ENCODE data around the gene ZBTB16.

The ZBTB16 gene

DNA sequence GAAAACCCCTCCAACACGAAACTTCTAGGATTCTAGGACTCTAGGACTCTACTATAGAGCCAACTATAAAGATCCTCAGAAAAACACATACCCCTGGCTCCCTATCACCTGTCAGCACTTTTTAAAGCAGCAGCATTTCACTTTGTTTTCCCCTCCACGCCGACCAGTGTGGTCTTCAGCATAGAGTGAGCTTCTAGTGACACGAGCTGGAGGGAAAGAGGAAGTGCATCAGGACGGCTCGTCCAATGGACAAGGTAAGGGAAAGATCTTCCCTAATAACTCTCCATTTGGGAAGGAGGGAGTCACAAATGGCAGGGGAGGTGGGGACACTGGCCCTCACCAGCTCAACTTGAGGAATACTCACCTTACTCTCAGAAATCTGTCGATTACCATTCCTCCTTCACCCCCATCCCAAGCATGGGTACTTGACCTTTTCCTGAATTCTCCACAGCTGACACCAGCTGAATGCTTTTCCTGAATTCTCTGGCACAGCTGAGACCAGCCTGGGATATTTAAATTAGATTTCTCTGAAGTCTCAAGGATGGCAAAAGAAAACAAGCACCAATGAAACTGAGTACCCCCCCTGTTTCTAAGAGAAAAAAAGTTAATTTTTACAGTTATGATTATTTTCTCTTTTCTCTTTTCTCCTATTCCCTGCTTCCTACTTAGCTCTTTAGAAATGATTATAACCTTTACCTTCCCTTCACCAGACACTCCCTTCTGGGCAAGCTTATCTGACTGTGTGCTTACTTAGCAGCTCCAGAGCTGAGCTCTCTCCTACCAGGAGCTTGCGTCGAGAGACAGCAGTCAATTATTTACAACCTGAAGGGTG is 203.4 kb downstream of the ZBTB16 start:
- Mint-ChIP-seq H3K9me3 (no peaks in the 10 kb centered on the region), H3K36me3 (ENCODE audit: insufficient read depth) (peaks cover 6% of the 10 kb centered on the region), H3K27me3 (no peaks in the 10 kb centered on the region), H3K4me1 (ENCODE audit: low read depth in 2 of 2) (peaks cover 0 to 9% of the 10 kb centered on the region in 2 donors), H3K27ac (no peak overlapping the region), H3K4me3 (no peak overlapping the region)
- DNase-seq: peak in 1 of 3 experiments; percentile 22
- ATAC-seq (replicated peaks): peak; percentile 45

DNA sequence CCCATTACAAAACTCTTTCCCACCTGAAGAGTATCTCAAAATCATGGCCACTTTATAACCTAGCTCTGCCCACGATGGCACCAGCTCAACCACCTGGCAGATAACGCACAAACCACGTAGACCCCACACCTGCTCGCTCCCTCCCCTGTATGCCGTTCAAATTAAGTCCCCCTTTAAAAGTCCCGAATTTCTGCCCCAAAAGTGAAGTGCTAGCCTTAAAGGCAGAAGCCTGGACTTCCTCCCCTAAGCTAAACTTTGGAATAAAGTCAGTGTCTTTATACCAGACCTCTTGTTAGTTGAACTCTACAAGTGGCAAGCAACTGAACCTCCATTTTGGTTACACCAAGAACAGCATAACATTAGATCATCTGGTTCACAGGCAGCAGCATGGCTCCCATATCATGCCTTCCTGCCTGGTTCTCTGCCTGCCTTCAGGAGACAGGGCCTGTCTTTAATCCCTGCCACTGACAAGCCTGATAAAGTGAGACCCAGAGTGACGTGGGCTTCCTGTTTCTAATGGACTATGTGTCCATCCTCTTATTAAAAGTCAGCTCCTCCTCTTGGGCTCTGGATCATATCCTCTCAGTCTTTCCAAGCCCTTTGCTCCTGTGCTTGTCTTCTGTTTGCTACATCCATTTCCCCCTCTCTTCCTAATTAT is 204.1 kb downstream of the ZBTB16 start:
- H3K27me3 Mint-ChIP-seq: no peaks in the 10 kb centered on the region
- ATAC-seq (replicated peaks): no peak

GRCh38 chr11:114264381-114264780 is 204.9 kb downstream of the ZBTB16 start:
- peaks cover 0 to 5% of the 10 kb centered on the region in 2 donors for H3K4me1 Mint-ChIP-seq (ENCODE audit: low read depth in 2 of 2)
- H3K27me3 Mint-ChIP-seq: peaks cover 4% of the 10 kb centered on the region in 2 donors
- H3K36me3 Mint-ChIP-seq (ENCODE audit: insufficient read depth): peaks cover 4% of the 10 kb centered on the region
- ATAC-seq (replicated peaks) (no peak), DNase-seq (no peak)
- H3K27ac Mint-ChIP-seq: no peak overlapping the region
- no peaks in the 10 kb centered on the region for H3K9me3 Mint-ChIP-seq
- H3K4me3 Mint-ChIP-seq: no peak overlapping the region

More for the DNA sequence above, 204.1 kb downstream of the ZBTB16 start:
- Mint-ChIP-seq H3K9me3 (no peaks in the 10 kb centered on the region), H3K4me3 (no peak overlapping the region), H3K36me3 (ENCODE audit: insufficient read depth) (peaks cover 6% of the 10 kb centered on the region), H3K4me1 (ENCODE audit: low read depth in 2 of 2) (peaks cover 0 to 9% of the 10 kb centered on the region in 2 donors), H3K27ac (no peak overlapping the region)
- DNase-seq: no peak

GRCh38 chr11:114265122-114265878 is 205.8 kb downstream of the ZBTB16 start:
- DNase-seq (no peak), ATAC-seq (replicated peaks) (no peak)
- H3K27ac Mint-ChIP-seq: no peak overlapping the region
- peaks cover 0 to 3% of the 10 kb centered on the region in 2 donors for H3K4me1 Mint-ChIP-seq (ENCODE audit: low read depth in 2 of 2)
- no peaks in the 10 kb centered on the region for H3K9me3 Mint-ChIP-seq
- H3K4me3 Mint-ChIP-seq: no peak overlapping the region
- no peaks in the 10 kb centered on the region for H3K36me3 Mint-ChIP-seq (ENCODE audit: insufficient read depth)
- peaks cover 10% of the 10 kb centered on the region in 2 donors for H3K27me3 Mint-ChIP-seq

- Mint-ChIP-seq H3K27ac (no peak overlapping the region), H3K4me3 (no peak overlapping the region), H3K9me3 (no peaks in the 10 kb centered on the region), H3K4me1 (ENCODE audit: low read depth in 2 of 2) (no peaks in the 10 kb centered on the region), H3K27me3 (peaks cover 43 to 47% of the 10 kb centered on the region in 2 donors), H3K36me3 (ENCODE audit: insufficient read depth) (no peaks in the 10 kb centered on the region)
- ATAC-seq (replicated peaks) (no peak), DNase-seq (no peak)
Observed at GRCh38 chr11:114269498-114269897, 210.0 kb downstream of the ZBTB16 start.

DNA sequence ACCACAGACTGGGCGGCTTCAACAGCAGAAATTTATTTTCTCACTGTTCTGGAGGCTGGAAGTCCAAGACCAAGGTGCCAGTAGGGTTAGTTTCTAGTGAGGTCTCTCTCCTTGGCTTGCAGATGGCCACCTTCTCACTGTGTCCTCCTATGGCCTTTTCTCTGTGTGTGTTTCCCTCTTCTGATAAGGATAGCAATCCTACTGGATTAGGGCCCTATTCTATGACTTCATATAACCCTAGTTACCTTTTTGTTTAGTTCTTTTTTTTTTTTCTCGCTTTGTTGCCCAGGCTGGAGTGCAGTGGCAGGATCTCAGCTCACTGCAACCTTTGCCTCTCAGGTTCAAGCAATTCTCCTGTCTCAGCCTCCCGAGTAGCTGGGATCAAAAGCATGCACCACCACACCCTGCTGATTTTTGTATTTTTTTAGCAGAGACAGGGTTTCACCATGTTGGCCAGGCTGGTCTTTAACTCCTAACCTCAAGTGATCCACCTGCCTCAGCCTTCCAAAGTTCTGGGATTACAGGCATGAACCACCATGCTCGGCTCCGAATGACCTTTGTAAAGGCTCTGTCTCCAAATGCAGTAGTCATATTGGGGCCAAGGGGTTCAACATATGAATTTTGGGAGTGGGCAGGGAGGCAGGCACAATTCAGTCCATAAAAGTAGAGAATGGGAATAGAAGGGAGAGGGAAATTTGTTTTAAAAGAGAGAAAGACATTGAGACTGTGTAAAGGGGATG is 211.2 kb downstream of the ZBTB16 start:
- peaks cover 51 to 55% of the 10 kb centered on the region in 2 donors for H3K27me3 Mint-ChIP-seq
- DNase-seq: no peak
- no peak overlapping the region for H3K27ac Mint-ChIP-seq

GRCh38 chr11:114271316-114271715 is 211.8 kb downstream of the ZBTB16 start:
- no peak overlapping the region for H3K4me3 Mint-ChIP-seq
- H3K36me3 Mint-ChIP-seq (ENCODE audit: insufficient read depth): no peaks in the 10 kb centered on the region
- DNase-seq (no peak), ATAC-seq (replicated peaks) (no peak)
- no peak overlapping the region for H3K27ac Mint-ChIP-seq
- H3K4me1 Mint-ChIP-seq (ENCODE audit: low read depth in 2 of 2): no peaks in the 10 kb centered on the region
- H3K9me3 Mint-ChIP-seq: no peaks in the 10 kb centered on the region
- peaks cover 55 to 56% of the 10 kb centered on the region in 2 donors for H3K27me3 Mint-ChIP-seq

More for the DNA sequence above, 211.2 kb downstream of the ZBTB16 start:
- Mint-ChIP-seq H3K36me3 (ENCODE audit: insufficient read depth) (no peaks in the 10 kb centered on the region), H3K4me1 (ENCODE audit: low read depth in 2 of 2) (no peaks in the 10 kb centered on the region), H3K9me3 (no peaks in the 10 kb centered on the region), H3K4me3 (no peak overlapping the region)
- ATAC-seq (replicated peaks): no peak

GRCh38 chr11:114272311-114272710 is 212.8 kb downstream of the ZBTB16 start:
- H3K27ac Mint-ChIP-seq: no peak overlapping the region
- H3K27me3 Mint-ChIP-seq: peaks cover 61% of the 10 kb centered on the region in 2 donors
- ATAC-seq (replicated peaks) (no peak), DNase-seq (no peak)
- H3K36me3 Mint-ChIP-seq (ENCODE audit: insufficient read depth): no peaks in the 10 kb centered on the region
- no peaks in the 10 kb centered on the region for H3K4me1 Mint-ChIP-seq (ENCODE audit: low read depth in 2 of 2)
- H3K4me3 Mint-ChIP-seq: no peak overlapping the region
- H3K9me3 Mint-ChIP-seq: no peaks in the 10 kb centered on the region

DNA sequence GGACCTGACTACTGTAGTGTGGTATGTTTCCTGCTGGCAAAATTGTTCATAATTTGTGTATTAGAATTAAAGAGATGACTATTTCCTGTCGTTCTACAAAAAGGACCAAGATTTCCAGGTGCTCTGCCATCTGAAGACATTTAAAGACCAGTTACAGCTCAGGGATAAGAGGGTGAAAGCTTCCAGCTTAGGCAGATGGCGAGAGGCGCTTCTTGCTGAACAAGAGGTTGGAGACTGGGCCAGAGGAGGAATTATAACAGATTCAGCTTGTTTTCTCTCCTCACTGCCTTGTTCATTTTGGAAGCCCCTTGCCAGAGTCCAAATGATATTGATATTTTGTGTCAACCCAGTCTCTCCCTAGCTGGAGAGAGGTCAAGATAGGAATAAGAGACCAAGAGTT is 213.6 kb downstream of the ZBTB16 start:
- Mint-ChIP-seq H3K27ac (no peak overlapping the region), H3K27me3 (peaks cover 61 to 63% of the 10 kb centered on the region in 2 donors), H3K4me1 (ENCODE audit: low read depth in 2 of 2) (no peaks in the 10 kb centered on the region), H3K36me3 (ENCODE audit: insufficient read depth) (no peaks in the 10 kb centered on the region), H3K4me3 (no peak overlapping the region), H3K9me3 (no peaks in the 10 kb centered on the region)
- ATAC-seq (replicated peaks) (no peak), DNase-seq (no peak)

DNA sequence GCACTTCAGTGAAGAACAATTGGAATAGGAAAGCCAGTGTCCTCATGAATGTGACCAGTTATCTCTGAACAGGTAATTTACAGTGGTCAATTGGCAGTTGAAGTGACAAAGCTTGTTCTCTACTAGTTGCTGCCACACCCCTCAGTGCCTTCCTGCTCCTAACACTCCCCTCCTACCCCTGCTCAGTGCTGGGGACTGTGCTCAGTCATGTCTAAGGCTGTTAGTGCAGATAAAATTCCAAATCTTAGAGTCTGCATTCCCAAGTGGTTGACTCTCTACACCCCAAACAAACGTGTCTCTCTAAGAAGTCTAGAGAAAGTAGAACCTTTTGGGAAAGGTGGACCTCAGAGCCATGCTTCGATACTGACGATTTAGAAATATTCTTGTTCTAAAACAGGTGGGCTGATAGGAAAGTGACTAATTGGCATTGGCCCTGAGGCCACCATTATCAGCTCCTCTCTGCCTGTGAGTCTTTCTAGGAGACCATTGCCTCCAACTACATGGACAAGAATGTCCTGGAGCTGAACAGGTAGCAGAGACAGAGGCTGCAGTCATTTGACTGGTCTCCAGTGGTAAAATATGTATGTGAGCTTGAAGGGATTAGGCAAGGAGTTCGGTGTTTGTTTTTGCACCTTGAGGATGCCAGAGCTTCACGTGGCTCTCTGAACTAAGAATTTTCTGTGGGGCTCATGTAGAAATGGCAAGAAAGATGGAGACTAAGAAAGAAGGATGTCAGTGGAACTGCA is 214.6 kb downstream of the ZBTB16 start:
- Mint-ChIP-seq H3K27ac (no peak overlapping the region), H3K4me1 (ENCODE audit: low read depth in 2 of 2) (no peaks in the 10 kb centered on the region), H3K9me3 (no peaks in the 10 kb centered on the region), H3K27me3 (peaks cover 70 to 73% of the 10 kb centered on the region in 2 donors), H3K36me3 (ENCODE audit: insufficient read depth) (no peaks in the 10 kb centered on the region), H3K4me3 (no peak overlapping the region)
- no peak for DNase-seq
- ATAC-seq (replicated peaks): no peak

- peaks cover 70 to 73% of the 10 kb centered on the region in 2 donors for H3K27me3 Mint-ChIP-seq
- H3K4me1 Mint-ChIP-seq (ENCODE audit: low read depth in 2 of 2): no peaks in the 10 kb centered on the region
- ATAC-seq (replicated peaks) (no peak), DNase-seq (no peak)
- H3K9me3 Mint-ChIP-seq: no peaks in the 10 kb centered on the region
- no peaks in the 10 kb centered on the region for H3K36me3 Mint-ChIP-seq (ENCODE audit: insufficient read depth)
- H3K4me3 Mint-ChIP-seq: no peak overlapping the region
- no peak overlapping the region for H3K27ac Mint-ChIP-seq
Observed at GRCh38 chr11:114274637-114275036, 215.1 kb downstream of the ZBTB16 start.

GRCh38 chr11:114275280-114275679 is 215.8 kb downstream of the ZBTB16 start:
- Mint-ChIP-seq H3K36me3 (ENCODE audit: insufficient read depth) (no peaks in the 10 kb centered on the region), H3K9me3 (no peaks in the 10 kb centered on the region), H3K4me3 (no peak overlapping the region), H3K4me1 (ENCODE audit: low read depth in 2 of 2) (no peaks in the 10 kb centered on the region), H3K27me3 (peaks cover 73 to 75% of the 10 kb centered on the region in 2 donors), H3K27ac (no peak overlapping the region)
- DNase-seq: no peak
- no peak for ATAC-seq (replicated peaks)

Measured in effector memory CD8-positive, alpha-beta T cell (primary cell).